HepG2 (cell line): ENCODE data around the gene ELL. TPM values are rescaled to one million over a fixed set of nuclear protein-coding genes. Genes with fewer than 3 reads are reported as not detected.

Experiments
- ATAC-seq: fragments of 200-7000 bp; cut with Tn5 transposase; 3 replicates; pipeline ENCODE4 v1.9.1; 2020; ENCODE audit warnings: mild to moderate bottlenecking, moderate library complexity
- BruUV-seq: library from RNA; stranded (reverse); fragments of 400-500 nt; replicated peaks from 2 replicates; lab custom pipeline; 2021; lab: Mats Ljungman, UMichigan
- CTCF ChIA-PET: fragments of 300-600 bp; formaldehyde crosslinking; extraction: SDS; loops from one replicate; lab custom pipeline; 2021; ENCODE audit warnings: low total read pairs, inconsistent platforms, low intra/inter-chr PET ratio; lab: Yijun Ruan, JAX
- POLR2A ChIA-PET: fragments of 350-600 bp; sonication (Branson Sonifier 250); formaldehyde crosslinking; loops from one replicate; lab custom pipeline; 2020; ENCODE audit warnings: antibody characterized with exemption, inconsistent platforms; lab: Yijun Ruan, JAX
- DNase-seq: peaks from one replicate; pipeline ENCODE4 v3.0.0-alpha.2; 2015; ENCODE audit warnings: low spot score
- FAIRE-seq: peaks from 3 replicates; lab custom pipeline; 2011; peaks lifted over from hg19 to GRCh38; lab: Jason Lieb, UNC
- H2AFZ ChIP-seq: one replicate; pipeline ENCODE4 v1.6.1; 2011; ENCODE audit warnings: low read length, inconsistent platforms
- H3K27ac ChIP-seq: fragments of 300-600 bp; 3 replicates; pipeline ENCODE4 v1.8.0; 2011; ENCODE audit warnings: mixed run types, mild to moderate bottlenecking, mixed read lengths, low read length, inconsistent platforms; ENCODE audit not compliant: insufficient read depth; ENCODE audit errors: extremely low read length
- H3K27me3 ChIP-seq, 2 experiments: fragments of 200-600 bp in 1 of 2; 2 replicates in 1 of 2; 3 replicates in 1 of 2; pipeline versions ENCODE4 v1.6.0 to v1.8.0; 2011; ENCODE audit warnings: low read length in 2 of 2, mild to moderate bottlenecking in 2 of 2, moderate library complexity in 2 of 2, inconsistent platforms in 1 of 2; ENCODE audit not compliant: insufficient read depth in 2 of 2, control insufficient read depth in 1 of 2
- H3K36me3 ChIP-seq, 2 experiments: fragments of 200-600 bp in 1 of 2; replicated peaks in 1 of 2; 2 replicates in 1 of 2; 3 replicates in 1 of 2; pipeline versions ENCODE4 v1.5.1 to v1.8.0; 2011; ENCODE audit warnings: low read length in 2 of 2, inconsistent platforms in 1 of 2; ENCODE audit not compliant: insufficient read depth in 2 of 2, control insufficient read depth in 1 of 2
- H3K4me1 ChIP-seq: 2 replicates; pipeline ENCODE4 v1.5.1; 2012; ENCODE audit warnings: low read length, inconsistent platforms; ENCODE audit not compliant: insufficient read depth
- H3K4me2 ChIP-seq: 2 replicates; pipeline ENCODE4 v1.6.0; 2011; ENCODE audit warnings: low read depth, low read length, inconsistent platforms
- H3K4me3 ChIP-seq, 3 experiments: fragments of 200-600 bp in 1 of 3; sonication (generic), shearing (Covaris generic) in 1 of 3; replicated peaks in 1 of 3; 2 replicates each; pipeline ENCODE4 v1.5.1; 2011 to 2016; ENCODE audit warnings: low read length in 3 of 3, inconsistent platforms in 2 of 3, low read depth in 2 of 3, mild to moderate bottlenecking in 2 of 3, control low read depth in 1 of 3, mixed read lengths in 1 of 3; ENCODE audit not compliant: insufficient read depth in 1 of 3
- H3K79me2 ChIP-seq: one replicate; pipeline ENCODE4 v1.6.1; 2011; ENCODE audit warnings: low read length, inconsistent platforms; ENCODE audit not compliant: insufficient read depth
- H3K9ac ChIP-seq: 2 replicates; pipeline ENCODE4 v1.6.0; 2011; ENCODE audit warnings: mild to moderate bottlenecking, low read depth, low read length, inconsistent platforms; ENCODE audit not compliant: insufficient read depth
- H3K9me3 ChIP-seq: 2 replicates; pipeline ENCODE4 v1.5.1; 2012; ENCODE audit warnings: mild to moderate bottlenecking, low read length
- H4K20me1 ChIP-seq: 2 replicates; pipeline ENCODE4 v1.6.0; 2011; ENCODE audit warnings: inconsistent platforms, mild to moderate bottlenecking, low read length, moderate library complexity; ENCODE audit not compliant: insufficient read depth
- AGO2 ChIP-seq: fragments of 200-400 bp; formaldehyde crosslinking; optimal IDR thresholded peaks from 2 replicates; pipeline ENCODE3; 2017; ENCODE audit warnings: mild to moderate bottlenecking, low read depth, low read length, moderate library complexity
- HIVEP1 ChIP-seq: sonication (generic); formaldehyde crosslinking; IDR thresholded peaks from 2 replicates; pipeline ENCODE4 v1.4.0; 2020; ENCODE audit warnings: mild to moderate bottlenecking, missing genetic modification reagents
- PTBP1 ChIP-seq: fragments of 200-400 bp; formaldehyde crosslinking; IDR thresholded peaks from 2 replicates; pipeline ENCODE4 v1.6.1; 2018; ENCODE audit warnings: low read length, low read depth; ENCODE audit not compliant: poor library complexity, severe bottlenecking
- RBM22 ChIP-seq: fragments of 200-400 bp; formaldehyde crosslinking; optimal IDR thresholded peaks from 2 replicates; pipeline ENCODE3; 2017; ENCODE audit warnings: mild to moderate bottlenecking, low read length, moderate library complexity
- SMARCE1 ChIP-seq: fragments of 450-650 bp; IDR thresholded peaks from 2 replicates; pipeline ENCODE4 v1.6.1; 2017; ENCODE audit warnings: borderline replicate concordance
- ZFP1 ChIP-seq: IDR thresholded peaks from 2 replicates; pipeline ENCODE4 v1.6.1; 2016
- WGBS: methylation state at CpG from one replicate; pipeline ENCODE4 v1.1.6; 2017; ENCODE audit warnings: low lambda C conversion rate; 5-methylcytosine and 5-hydroxymethylcytosine counted together
- in situ Hi-C: cut with HindIII; loops from 2 replicates; pipeline ENCODE4 v1.10.0; 2017; ENCODE audit warnings: low pct_unique_long_range_greater_than_20kb; ENCODE audit not compliant: extremely low pct_ligation_motif_present
- intact Hi-C: fragments of 100-400 bp; cut with micrococcal nuclease; formaldehyde crosslinking; loops from one replicate; pipeline ENCODE4 v1.10.0; 2022; ENCODE audit not compliant: unreplicated experiment
- polyA plus RNA-seq, 8 experiments: library from polyadenylated mRNA; depleted of rRNA in 3 of 8; stranded (reverse) in 7 of 8; unstranded in 1 of 8; fragments of >200 nt; fragmentation: Illumina TruSeq in 4 of 8; extraction: Trizol in 4 of 8; gene quantifications; 2 replicates each; pipeline versions ENCODE4 v1.2.1 to v1.2.3, GENCODE V29; 2011 to 2016; ENCODE audit warnings: low read depth in 4 of 8, missing spikeins in 1 of 8, mixed read lengths in 1 of 8; ENCODE audit not compliant: insufficient read depth in 1 of 8
- total RNA-seq, 5 experiments: library from RNA; depleted of rRNA; stranded (reverse); fragments of >200 nt; fragmentation: Illumina TruSeq; extraction: Trizol; gene quantifications; 2 replicates each; pipeline ENCODE4 v1.2.3, GENCODE V29; 2016; ENCODE audit warnings: low read depth in 1 of 5
- TF ChIP-seq, protein P1 (sequence below): sonication (generic); formaldehyde crosslinking; IDR thresholded peaks from 2 replicates; pipeline ENCODE4 v1.5.0; 2020; ENCODE audit warnings: mild to moderate bottlenecking, missing genetic modification reagents
- TF ChIP-seq, protein P2 (sequence below): sonication (generic); formaldehyde crosslinking; IDR thresholded peaks from 2 replicates; pipeline ENCODE4 v1.4.0; 2020; ENCODE audit warnings: missing genetic modification reagents

The ELL gene
- total and polyA plus RNA-seq, 2 of the 13 experiments (the other 11 are each of a cell fraction or from before 2014, with no cell fraction given): 3.7 to 5.4 TPM

GRCh38 chr19:18443831-18444230 is 78.0 kb downstream of the ELL start:
- Histone ChIP-seq H3K4me2 (no peak overlapping the region), H4K20me1 (peaks cover 9% of the 10 kb centered on the region; the same call in 1 of the 2 replicates), H2AFZ (no peak overlapping the region), H3K27me3 (no peaks in the 10 kb centered on the region), H3K9ac (no peak overlapping the region), H3K79me2 (no peaks in the 10 kb centered on the region), H3K36me3 (peaks cover 26 to 50% of the 10 kb centered on the region in 2 experiments; a peak in 4 of 5 replicates), H3K4me1 (peaks cover 37% of the 10 kb centered on the region), H3K9me3 (no peaks in the 10 kb centered on the region), H3K27ac (no peak overlapping the region), H3K4me3 (no peak overlapping the region)
- ATAC-seq (no peak), DNase-seq (no peak), FAIRE-seq (no peak)
- ChIA-PET POLR2A (no interaction called here), CTCF (no interaction called here)
- 95% methylated on average over 9 of the region's 11 CpGs for WGBS
- BruUV-seq: no TSS peak
- no peak for TF ChIP-seq PTBP1
- no peak for TF ChIP-seq SMARCE1
- TF ChIP-seq ZFP1 (CRISPR knock-in tag): no peak
- peak; percentile 6 for TF ChIP-seq RBM22
- TF ChIP-seq, protein P1, sequence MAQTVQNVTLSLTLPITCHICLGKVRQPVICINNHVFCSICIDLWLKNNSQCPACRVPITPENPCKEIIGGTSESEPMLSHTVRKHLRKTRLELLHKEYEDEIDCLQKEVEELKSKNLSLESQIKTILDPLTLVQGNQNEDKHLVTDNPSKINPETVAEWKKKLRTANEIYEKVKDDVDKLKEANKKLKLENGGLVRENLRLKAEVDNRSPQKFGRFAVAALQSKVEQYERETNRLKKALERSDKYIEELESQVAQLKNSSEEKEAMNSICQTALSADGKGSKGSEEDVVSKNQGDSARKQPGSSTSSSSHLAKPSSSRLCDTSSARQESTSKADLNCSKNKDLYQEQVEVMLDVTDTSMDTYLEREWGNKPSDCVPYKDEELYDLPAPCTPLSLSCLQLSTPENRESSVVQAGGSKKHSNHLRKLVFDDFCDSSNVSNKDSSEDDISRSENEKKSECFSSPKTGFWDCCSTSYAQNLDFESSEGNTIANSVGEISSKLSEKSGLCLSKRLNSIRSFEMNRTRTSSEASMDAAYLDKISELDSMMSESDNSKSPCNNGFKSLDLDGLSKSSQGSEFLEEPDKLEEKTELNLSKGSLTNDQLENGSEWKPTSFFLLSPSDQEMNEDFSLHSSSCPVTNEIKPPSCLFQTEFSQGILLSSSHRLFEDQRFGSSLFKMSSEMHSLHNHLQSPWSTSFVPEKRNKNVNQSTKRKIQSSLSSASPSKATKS (CRISPR knock-in tag): no peak
- intact Hi-C loops: no loop called here
- in situ Hi-C loops: no loop called here

DNA sequence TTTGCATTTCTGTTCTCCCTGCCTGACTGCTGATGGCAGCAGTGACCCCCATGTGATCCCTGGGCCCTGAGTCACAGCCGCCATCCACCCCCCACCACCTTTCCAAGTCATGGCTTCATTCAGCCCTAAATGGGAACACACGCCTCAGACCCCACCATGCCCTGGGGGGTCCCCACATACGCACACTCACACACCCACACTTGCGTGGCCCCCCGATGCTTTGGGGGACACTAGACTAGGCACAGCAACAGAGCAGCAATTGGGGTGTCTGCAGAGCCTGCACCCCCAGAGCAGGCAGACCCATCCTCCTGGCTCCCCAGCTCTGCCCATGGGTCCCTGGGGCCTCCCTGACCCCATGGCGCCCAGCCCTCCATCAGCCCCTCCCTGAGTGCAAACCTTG is 78.5 kb downstream of the ELL start:
- TF ChIP-seq AGO2: peak; percentile 38
- no peak for TF ChIP-seq HIVEP1 (CRISPR knock-in tag)
- peak; percentile 63 for TF ChIP-seq RBM22
- TF ChIP-seq, protein P2, sequence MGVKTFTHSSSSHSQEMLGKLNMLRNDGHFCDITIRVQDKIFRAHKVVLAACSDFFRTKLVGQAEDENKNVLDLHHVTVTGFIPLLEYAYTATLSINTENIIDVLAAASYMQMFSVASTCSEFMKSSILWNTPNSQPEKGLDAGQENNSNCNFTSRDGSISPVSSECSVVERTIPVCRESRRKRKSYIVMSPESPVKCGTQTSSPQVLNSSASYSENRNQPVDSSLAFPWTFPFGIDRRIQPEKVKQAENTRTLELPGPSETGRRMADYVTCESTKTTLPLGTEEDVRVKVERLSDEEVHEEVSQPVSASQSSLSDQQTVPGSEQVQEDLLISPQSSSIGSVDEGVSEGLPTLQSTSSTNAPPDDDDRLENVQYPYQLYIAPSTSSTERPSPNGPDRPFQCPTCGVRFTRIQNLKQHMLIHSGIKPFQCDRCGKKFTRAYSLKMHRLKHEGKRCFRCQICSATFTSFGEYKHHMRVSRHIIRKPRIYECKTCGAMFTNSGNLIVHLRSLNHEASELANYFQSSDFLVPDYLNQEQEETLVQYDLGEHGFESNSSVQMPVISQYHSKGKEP (CRISPR knock-in tag): no peak
- in situ Hi-C loops (no loop called here), intact Hi-C loops (no loop called here)
- H3K9ac ChIP-seq: no peak overlapping the region
- H2AFZ ChIP-seq: no peak overlapping the region
- no TSS peak for BruUV-seq
- H3K27me3 ChIP-seq: no peaks in the 10 kb centered on the region
- H3K36me3 ChIP-seq: peaks cover 26 to 46% of the 10 kb centered on the region in 2 experiments; a peak in 4 of 5 replicates
- H3K9me3 ChIP-seq: no peaks in the 10 kb centered on the region
- no peak for ATAC-seq
- ChIA-PET POLR2A (no interaction called here), CTCF (no interaction called here)
- no peak overlapping the region for H3K4me3 ChIP-seq
- H3K27ac ChIP-seq: no peak overlapping the region
- H3K4me2 ChIP-seq: no peak overlapping the region
- 94% methylated on average over 6 of the region's 6 CpGs for WGBS
- no peak for FAIRE-seq
- peaks cover 41% of the 10 kb centered on the region for H3K4me1 ChIP-seq
- no peaks in the 10 kb centered on the region for H3K79me2 ChIP-seq
- no peak for DNase-seq
- peaks cover 9% of the 10 kb centered on the region; the same call in 1 of the 2 replicates for H4K20me1 ChIP-seq
